Skin of body (tissue), 2 donors: ENCODE results near the gene DYNLL1. TPM values are rescaled to one million over a fixed set of nuclear protein-coding genes. Genes with fewer than 3 reads are reported as not detected.

ENCODE experiments used
- small RNA-seq: library from RNA; depleted of rRNA; stranded (forward); fragments of <200 nt; gene quantifications from one replicate; pipeline ENCODE3, GENCODE V24; 2014; ENCODE audit warnings: low replicate concordance
- total RNA-seq: library from RNA; depleted of rRNA; stranded (reverse); fragments of >200 nt; gene quantifications from one replicate; pipeline ENCODE4 v1.2.3, GENCODE V29; 2014

The DYNLL1 gene
- total RNA-seq, 1 donor from 2014 or later: 226 TPM

Small RNAs within 50 kb of the gene (small RNA-seq; reads per million reads assigned to genes)
- not detected for gene RF00019

Other genes with a start within 250 kb of the DYNLL1 start
- gene PXN, start 230.4 kb upstream of the DYNLL1 start, total RNA-seq: 30.5 TPM
- under 0.01 TPM for gene RNU4-2, start 204.2 kb upstream of the DYNLL1 start, total RNA-seq
- gene RNU4-1, start 202.9 kb upstream of the DYNLL1 start, total RNA-seq: under 0.01 TPM
- gene SIRT4, start 193.8 kb upstream of the DYNLL1 start, total RNA-seq: 3.3 TPM
- gene PLA2G1B, start 168.3 kb upstream of the DYNLL1 start, total RNA-seq: not detected
- 0.99 TPM for gene MSI1, start 126.9 kb upstream of the DYNLL1 start, total RNA-seq
- 242 TPM for gene COX6A1, start 58.0 kb upstream of the DYNLL1 start, total RNA-seq
- gene TRIAP1, start 49.7 kb upstream of the DYNLL1 start, total RNA-seq: 14.4 TPM
- gene GATC, start 49.7 kb upstream of the DYNLL1 start, total RNA-seq: 18.1 TPM
- gene SRSF9, start 26.4 kb upstream of the DYNLL1 start, total RNA-seq: 105 TPM
- gene COQ5, start 33.0 kb downstream of the DYNLL1 start, total RNA-seq: 30.5 TPM
- gene RNF10, start 38.2 kb downstream of the DYNLL1 start, total RNA-seq: 127 TPM
- 15.1 TPM for gene POP5, start 85.3 kb downstream of the DYNLL1 start, total RNA-seq
- gene CABP1, start 144.5 kb downstream of the DYNLL1 start, total RNA-seq: 1.3 TPM
- gene MLEC, start 191.0 kb downstream of the DYNLL1 start, total RNA-seq: 53.9 TPM
- gene UNC119B, start 214.3 kb downstream of the DYNLL1 start, total RNA-seq: 15.5 TPM
- 12.3 TPM for gene ACADS, start 229.7 kb downstream of the DYNLL1 start, total RNA-seq